ENCODE results near the gene KRTAP5-1. TPM values are rescaled to one million over a fixed set of nuclear protein-coding genes. Genes with fewer than 3 reads are reported as not detected.

KRTAP5-1 gene
- total RNA-seq, 1 experiment from 2014 or later = not detected

GRCh38 chr11:1545432-1545831 lies 39.7 kb downstream of the KRTAP5-1 start:
- no peak for DNase-seq (ENCODE audit: low read depth)

GRCh38 chr11:1544536-1544935 lies 40.5 kb downstream of the KRTAP5-1 start:
- no peak for DNase-seq (ENCODE audit: low read depth)

- no peak for DNase-seq (ENCODE audit: low read depth)
Observed at GRCh38 chr11:1543606-1544263, 41.3 kb downstream of the KRTAP5-1 start.

- DNase-seq (ENCODE audit: low read depth) = no peak
Observed at GRCh38 chr11:1542267-1542666, 42.8 kb downstream of the KRTAP5-1 start.

- DNase-seq (ENCODE audit: low read depth) = no peak
Observed at GRCh38 chr11:1541474-1542204, 43.4 kb downstream of the KRTAP5-1 start.

GRCh38 chr11:1540074-1540473 lies 45.0 kb downstream of the KRTAP5-1 start:
- no peak for DNase-seq (ENCODE audit: low read depth)

GRCh38 chr11:1538153-1538552 lies 46.9 kb downstream of the KRTAP5-1 start:
- DNase-seq (ENCODE audit: low read depth) = no peak

- no peak for DNase-seq (ENCODE audit: low read depth)
Observed at GRCh38 chr11:1536065-1536843, 48.8 kb downstream of the KRTAP5-1 start.

GRCh38 chr11:1534682-1535081 lies 50.4 kb downstream of the KRTAP5-1 start:
- DNase-seq (ENCODE audit: low read depth) = peak; percentile 74

Other genes starting within 250 kb of the KRTAP5-1 start
- 0.17 TPM in 1 of 2 replicates, not detected in the other for gene BRSK2, start 195.3 kb downstream of the KRTAP5-1 start, total RNA-seq (2014; rRNA removed; shearing (Covaris generic))
- gene MOB2, start 98.5 kb downstream of the KRTAP5-1 start, total RNA-seq (2014; rRNA removed; shearing (Covaris generic)) = 14.6 and 21.0 TPM in 2 replicates
- gene DUSP8, start 13.0 kb downstream of the KRTAP5-1 start, total RNA-seq (2014; rRNA removed; shearing (Covaris generic)) = 0.69 and 1.2 TPM in 2 replicates
- gene KRTAP5-2, start 13.0 kb upstream of the KRTAP5-1 start, total RNA-seq (2014; rRNA removed; shearing (Covaris generic)) = not detected in 2 replicates
- gene KRTAP5-3, start 23.2 kb upstream of the KRTAP5-1 start, total RNA-seq (2014; rRNA removed; shearing (Covaris generic)) = not detected in 2 replicates
- not detected in 2 replicates for gene KRTAP5-4, start 36.9 kb upstream of the KRTAP5-1 start, total RNA-seq (2014; rRNA removed; shearing (Covaris generic))
- gene KRTAP5-5, start 44.5 kb upstream of the KRTAP5-1 start, total RNA-seq (2014; rRNA removed; shearing (Covaris generic)) = not detected in 2 replicates
- gene KRTAP5-6, start 111.9 kb upstream of the KRTAP5-1 start, total RNA-seq (2014; rRNA removed; shearing (Covaris generic)) = not detected in 2 replicates
- 0.09 and 0.11 TPM in 2 replicates for gene IFITM10, start 165.3 kb upstream of the KRTAP5-1 start, total RNA-seq (2014; rRNA removed; shearing (Covaris generic))
- 128 and 157 TPM in 2 replicates for gene CTSD, start 178.6 kb upstream of the KRTAP5-1 start, total RNA-seq (2014; rRNA removed; shearing (Covaris generic))
- not detected in 2 replicates for gene SYT8, start 249.7 kb upstream of the KRTAP5-1 start, total RNA-seq (2014; rRNA removed; shearing (Covaris generic))